Vein endothelial cell (primary cell): ENCODE measurements around the gene SCAF4. TPM values are rescaled to one million over a fixed set of nuclear protein-coding genes. Genes with fewer than 3 reads are reported as not detected.

Source experiments
- small RNA-seq: library from RNA; depleted of rRNA; stranded (forward); fragments of <200 nt; gene quantifications from one replicate; pipeline ENCODE3, GENCODE V24; 2012
- total RNA-seq: library from RNA; depleted of rRNA; stranded (reverse); fragments of >200 nt; gene quantifications from 2 replicates; pipeline ENCODE4 v1.2.3, GENCODE V29; 2012

The SCAF4 gene
- total RNA-seq = 12.4 and 13.7 TPM in 2 replicates

DNA sequence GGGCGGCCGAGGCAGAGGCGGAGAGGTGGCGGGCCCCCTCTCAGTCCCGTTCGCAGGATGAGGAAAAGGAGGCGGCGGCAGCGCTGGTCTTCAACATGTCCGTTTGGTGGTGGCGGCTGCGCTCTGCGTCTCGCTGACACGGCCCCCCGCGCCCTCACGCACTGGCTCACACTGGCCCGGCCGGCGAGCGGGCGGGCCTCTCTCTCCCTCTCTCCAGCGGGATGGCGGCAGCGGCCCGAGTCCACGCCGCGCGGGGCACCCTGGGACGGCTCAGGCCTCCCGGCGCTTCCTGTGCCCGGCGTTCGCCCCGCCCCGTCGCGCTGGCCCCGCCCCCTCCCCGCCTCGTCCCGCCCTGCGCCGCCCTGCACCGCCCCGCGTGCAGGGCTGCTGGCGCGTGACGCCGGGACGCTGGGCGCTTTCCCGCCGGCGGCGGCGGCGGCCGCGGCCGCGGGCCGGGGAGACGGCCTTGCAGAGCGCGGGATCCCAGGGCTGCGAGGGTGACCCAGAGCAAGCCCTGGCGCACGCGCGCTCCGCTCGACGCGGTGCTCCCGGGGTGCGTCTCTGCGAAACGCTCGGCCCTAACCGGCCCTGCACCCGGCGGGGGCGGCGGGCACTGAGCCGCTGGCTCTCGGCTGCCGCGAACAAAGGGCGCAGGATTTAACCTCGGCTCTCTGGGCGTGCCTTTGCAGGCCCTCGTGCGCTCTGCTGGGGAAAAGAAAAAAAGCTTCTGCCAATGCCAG is at the start of gene SCAF4:
Gene SCAF4, minus strand, starts transcription at position 262 of the 740 bp plus-strand sequence. CDS start 426 bp downstream, outside the sequence.

DNA sequence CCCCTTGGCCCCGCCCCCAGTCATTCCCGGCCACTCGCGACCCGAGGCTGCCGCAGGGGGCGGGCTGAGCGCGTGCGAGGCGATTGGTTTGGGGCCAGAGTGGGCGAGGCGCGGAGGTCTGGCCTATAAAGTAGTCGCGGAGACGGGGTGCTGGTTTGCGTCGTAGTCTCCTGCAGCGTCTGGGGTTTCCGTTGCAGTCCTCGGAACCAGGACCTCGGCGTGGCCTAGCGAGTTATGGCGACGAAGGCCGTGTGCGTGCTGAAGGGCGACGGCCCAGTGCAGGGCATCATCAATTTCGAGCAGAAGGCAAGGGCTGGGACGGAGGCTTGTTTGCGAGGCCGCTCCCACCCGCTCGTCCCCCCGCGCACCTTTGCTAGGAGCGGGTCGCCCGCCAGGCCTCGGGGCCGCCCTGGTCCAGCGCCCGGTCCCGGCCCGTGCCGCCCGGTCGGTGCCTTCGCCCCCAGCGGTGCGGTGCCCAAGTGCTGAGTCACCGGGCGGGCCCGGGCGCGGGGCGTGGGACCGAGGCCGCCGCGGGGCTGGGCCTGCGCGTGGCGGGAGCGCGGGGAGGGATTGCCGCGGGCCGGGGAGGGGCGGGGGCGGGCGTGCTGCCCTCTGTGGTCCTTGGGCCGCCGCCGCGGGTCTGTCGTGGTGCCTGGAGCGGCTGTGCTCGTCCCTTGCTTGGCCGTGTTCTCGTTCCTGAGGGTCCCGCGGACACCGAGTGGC is 72.2 kb downstream of the SCAF4 start, which contains the start of gene SOD1:
Gene SOD1, plus strand, starts transcription at position 158 of the 723 bp plus-strand sequence. Its CDS starts 77 bp downstream, at position 235.

Small RNA genes within 50 kb of the gene (small RNA-seq; reads per million reads assigned to genes)
- 0.11 reads per million for gene RF01241

Other genes with a start within 250 kb of the SCAF4 start
- 150 and 165 TPM in 2 replicates for gene SOD1, start 72.4 kb downstream of the SCAF4 start, total RNA-seq
- gene HUNK, start 140.9 kb upstream of the SCAF4 start, total RNA-seq = under 0.01 and 0.10 TPM in 2 replicates